WTC11 (cell line): ENCODE data around the gene COQ2. TPM values are rescaled to one million over a fixed set of nuclear protein-coding genes. Genes with fewer than 3 reads are reported as not detected.

ENCODE experiments used
- ATAC-seq: fragments of 200-7000 bp; cut with Tn5 transposase; 2 replicates; pipeline ENCODE4 v1.10.0; 2021; ENCODE audit warnings: mild to moderate bottlenecking, moderate library complexity
- CTCF ChIA-PET: fragments of 300-600 bp; sonication (Branson Sonifier 250); formaldehyde crosslinking; loops from one replicate; lab custom pipeline; 2021; ENCODE audit warnings: antibody characterized with exemption; lab: Charles Lee
- POLR2A ChIA-PET: fragments of 350-600 bp; sonication (Branson Sonifier 250); formaldehyde crosslinking; loops from one replicate; lab custom pipeline; 2021; ENCODE audit warnings: antibody characterized with exemption; lab: Charles Lee
- DNase-seq: peaks from one replicate; pipeline ENCODE4 v3.0.0; 2021; ENCODE audit warnings: low spot score
- H3K27ac Mint-ChIP-seq: 2 replicates; pipeline ENCODE4 v1.8.0; 2021; ENCODE audit warnings: mixed read lengths
- H3K27me3 Mint-ChIP-seq: 2 replicates; pipeline ENCODE4 v1.8.0; 2021; ENCODE audit warnings: low read depth, mild to moderate bottlenecking, moderate library complexity, mixed read lengths
- H3K36me3 Mint-ChIP-seq: 2 replicates; pipeline ENCODE4 v1.8.0; 2021; ENCODE audit warnings: mixed read lengths
- H3K4me1 Mint-ChIP-seq: 2 replicates; pipeline ENCODE4 v1.8.0; 2022; ENCODE audit warnings: mixed read lengths
- H3K4me3 Mint-ChIP-seq: 2 replicates; pipeline ENCODE4 v1.8.0; 2021; ENCODE audit warnings: mild to moderate bottlenecking, moderate library complexity, mixed read lengths
- H3K9me3 Mint-ChIP-seq: 2 replicates; pipeline ENCODE4 v1.8.0; 2021; ENCODE audit warnings: mixed read lengths
- AFF4 ChIP-seq: sonication (generic); formaldehyde crosslinking; IDR thresholded peaks from 2 replicates; pipeline ENCODE4 v1.8.1; 2023; ENCODE audit warnings: mild to moderate bottlenecking, missing genetic modification reagents, borderline replicate concordance
- CREB1 ChIP-seq: sonication (generic); formaldehyde crosslinking; IDR thresholded peaks from 2 replicates; pipeline ENCODE4 v1.8.0; 2023; ENCODE audit warnings: mild to moderate bottlenecking, missing genetic modification reagents
- ESRRA ChIP-seq: sonication (generic); formaldehyde crosslinking; IDR thresholded peaks from 2 replicates; pipeline ENCODE4 v1.8.1; 2022; ENCODE audit warnings: mild to moderate bottlenecking, missing genetic modification reagents, borderline replicate concordance
- FOXJ3 ChIP-seq: sonication (generic); formaldehyde crosslinking; IDR thresholded peaks from 2 replicates; pipeline ENCODE4 v1.9.0; 2021; ENCODE audit warnings: missing genetic modification reagents, mild to moderate bottlenecking, borderline replicate concordance
- GABPB1 ChIP-seq: sonication (generic); formaldehyde crosslinking; IDR thresholded peaks from 2 replicates; pipeline ENCODE4 v1.8.1; 2023; ENCODE audit warnings: mild to moderate bottlenecking, missing genetic modification reagents
- JUN ChIP-seq: sonication (generic); formaldehyde crosslinking; IDR thresholded peaks from 2 replicates; pipeline ENCODE4 v1.8.0; 2023; ENCODE audit warnings: mild to moderate bottlenecking, missing genetic modification reagents
- KAT7 ChIP-seq: sonication (generic); formaldehyde crosslinking; IDR thresholded peaks from 2 replicates; pipeline ENCODE4 v1.8.1; 2023; ENCODE audit warnings: missing genetic modification reagents, mild to moderate bottlenecking, borderline replicate concordance
- NFATC4 ChIP-seq: fragments of 250-450 bp; sonication (Bioruptor Pico); IDR thresholded peaks from 2 replicates; pipeline ENCODE4 v1.9.0; 2021; ENCODE audit warnings: mild to moderate bottlenecking
- RORB ChIP-seq: fragments of 250-450 bp; sonication (Bioruptor Pico); IDR thresholded peaks from 2 replicates; pipeline ENCODE4 v1.9.0; 2021; ENCODE audit warnings: mild to moderate bottlenecking
- SMAD4 ChIP-seq: sonication (generic); formaldehyde crosslinking; IDR thresholded peaks from 2 replicates; pipeline ENCODE4 v1.8.0; 2022; ENCODE audit warnings: mild to moderate bottlenecking, missing genetic modification reagents
- TEAD4 ChIP-seq: sonication (generic); formaldehyde crosslinking; IDR thresholded peaks from 2 replicates; pipeline ENCODE4 v1.8.0; 2022; ENCODE audit warnings: mild to moderate bottlenecking, missing genetic modification reagents
- ZNF263 ChIP-seq: sonication (generic); formaldehyde crosslinking; IDR thresholded peaks from 2 replicates; pipeline ENCODE4 v1.8.1; 2022; ENCODE audit warnings: low read depth, mild to moderate bottlenecking, moderate library complexity, missing genetic modification reagents
- ZNF281 ChIP-seq: sonication (generic); formaldehyde crosslinking; IDR thresholded peaks from 2 replicates; pipeline ENCODE4 v1.8.0; 2023; ENCODE audit warnings: mild to moderate bottlenecking, missing genetic modification reagents
- ZNF317 ChIP-seq: sonication (generic); formaldehyde crosslinking; IDR thresholded peaks from 2 replicates; pipeline ENCODE4 v1.8.1; 2023; ENCODE audit warnings: low read depth, mild to moderate bottlenecking, moderate library complexity, missing genetic modification reagents, borderline replicate concordance
- ZNF671 ChIP-seq: fragments of 250-450 bp; sonication (Bioruptor Pico); IDR thresholded peaks from 2 replicates; pipeline ENCODE4 v1.8.0; 2021; ENCODE audit warnings: mild to moderate bottlenecking
- total RNA-seq: library from RNA; stranded (reverse); gene quantifications from 3 replicates; pipeline ENCODE4 v1.2.3, GENCODE V29; 2021
- TF ChIP-seq, protein P1 (sequence below): sonication (generic); formaldehyde crosslinking; IDR thresholded peaks from 2 replicates; pipeline ENCODE4 v1.8.1; 2023; ENCODE audit warnings: mild to moderate bottlenecking, missing genetic modification reagents
- TF ChIP-seq, protein P2 (sequence below): fragments of 250-450 bp; sonication (Bioruptor Pico); IDR thresholded peaks from 2 replicates; pipeline ENCODE4 v1.9.0; 2021; ENCODE audit warnings: mild to moderate bottlenecking
- TF ChIP-seq, protein P3 (sequence below): sonication (generic); formaldehyde crosslinking; IDR thresholded peaks from 2 replicates; pipeline ENCODE4 v1.8.0; 2022; ENCODE audit warnings: mild to moderate bottlenecking, missing genetic modification reagents

Gene COQ2
- total RNA-seq, 1 experiment from 2014 or later, result 21.6 TPM

DNA sequence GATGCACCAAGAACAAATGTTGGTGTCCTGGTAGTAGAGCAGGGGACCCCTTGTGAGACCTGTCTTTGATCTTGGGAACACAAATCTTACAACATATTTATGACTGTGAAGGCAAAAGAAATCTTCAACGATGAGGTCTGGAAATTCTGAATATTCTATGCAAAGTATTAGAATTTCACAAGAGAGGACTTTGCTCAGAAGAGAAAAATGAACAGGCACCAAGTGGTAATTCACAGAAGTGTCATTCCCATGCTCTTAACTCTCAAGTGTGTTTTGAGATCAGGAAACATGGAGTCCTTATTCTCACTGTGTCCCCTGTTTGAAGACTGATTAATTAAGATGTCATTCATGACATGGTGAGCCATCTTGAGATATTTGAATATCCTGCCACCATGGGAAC, 52.5 kb downstream of the COQ2 start:
- TF ChIP-seq, protein P1, sequence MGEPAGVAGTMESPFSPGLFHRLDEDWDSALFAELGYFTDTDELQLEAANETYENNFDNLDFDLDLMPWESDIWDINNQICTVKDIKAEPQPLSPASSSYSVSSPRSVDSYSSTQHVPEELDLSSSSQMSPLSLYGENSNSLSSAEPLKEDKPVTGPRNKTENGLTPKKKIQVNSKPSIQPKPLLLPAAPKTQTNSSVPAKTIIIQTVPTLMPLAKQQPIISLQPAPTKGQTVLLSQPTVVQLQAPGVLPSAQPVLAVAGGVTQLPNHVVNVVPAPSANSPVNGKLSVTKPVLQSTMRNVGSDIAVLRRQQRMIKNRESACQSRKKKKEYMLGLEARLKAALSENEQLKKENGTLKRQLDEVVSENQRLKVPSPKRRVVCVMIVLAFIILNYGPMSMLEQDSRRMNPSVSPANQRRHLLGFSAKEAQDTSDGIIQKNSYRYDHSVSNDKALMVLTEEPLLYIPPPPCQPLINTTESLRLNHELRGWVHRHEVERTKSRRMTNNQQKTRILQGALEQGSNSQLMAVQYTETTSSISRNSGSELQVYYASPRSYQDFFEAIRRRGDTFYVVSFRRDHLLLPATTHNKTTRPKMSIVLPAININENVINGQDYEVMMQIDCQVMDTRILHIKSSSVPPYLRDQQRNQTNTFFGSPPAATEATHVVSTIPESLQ (CRISPR knock-in tag), result no peak
- TF ChIP-seq ZNF317 (CRISPR knock-in tag) (no peak), KAT7 (CRISPR knock-in tag) (no peak), ZNF281 (CRISPR knock-in tag) (no peak), ZNF263 (CRISPR knock-in tag) (no peak), SMAD4 (CRISPR knock-in tag) (no peak), ESRRA (CRISPR knock-in tag) (no peak), AFF4 (CRISPR knock-in tag) (no peak), GABPB1 (no peak), ZNF671 (CRISPR knock-in tag) (no peak)
- H3K27me3 Mint-ChIP-seq, result no peaks in the 10 kb centered on the region; the same call in 1 of the 2 replicates
- H3K27ac Mint-ChIP-seq, result no peak overlapping the region
- ChIA-PET CTCF (no interaction called here), POLR2A (no interaction called here)
- H3K36me3 Mint-ChIP-seq, result no peaks in the 10 kb centered on the region
- H3K4me3 Mint-ChIP-seq, result no peak overlapping the region
- no peaks in the 10 kb centered on the region for H3K9me3 Mint-ChIP-seq
- peaks cover 12% of the 10 kb centered on the region for H3K4me1 Mint-ChIP-seq
- ATAC-seq (no peak), DNase-seq (no peak)

GRCh38 chr4:83231620-83232076, 53.0 kb downstream of the COQ2 start:
- H3K9me3 Mint-ChIP-seq, result no peaks in the 10 kb centered on the region
- no peak overlapping the region for H3K4me3 Mint-ChIP-seq
- peaks cover 11% of the 10 kb centered on the region for H3K4me1 Mint-ChIP-seq
- no peaks in the 10 kb centered on the region; the same call in 1 of the 2 replicates for H3K27me3 Mint-ChIP-seq
- ATAC-seq, result no peak
- no peaks in the 10 kb centered on the region for H3K36me3 Mint-ChIP-seq
- no peak overlapping the region for H3K27ac Mint-ChIP-seq
- POLR2A ChIA-PET, result no interaction called here
- DNase-seq, result no peak
- TF ChIP-seq CREB1 (CRISPR knock-in tag) (no peak), FOXJ3 (CRISPR knock-in tag) (no peak)
- CTCF ChIA-PET, result no interaction called here

- Mint-ChIP-seq H3K36me3 (no peaks in the 10 kb centered on the region), H3K27ac (no peak overlapping the region), H3K9me3 (no peaks in the 10 kb centered on the region), H3K4me1 (peaks cover 6% of the 10 kb centered on the region; the same call in 1 of the 2 replicates), H3K27me3 (no peaks in the 10 kb centered on the region; the same call in 1 of the 2 replicates), H3K4me3 (no peak overlapping the region)
- CTCF ChIA-PET, result no interaction called here
- no peak for ATAC-seq
- DNase-seq, result no peak
- POLR2A ChIA-PET, result no interaction called here
- TF ChIP-seq NFATC4 (CRISPR knock-in tag) (no peak), TEAD4 (CRISPR knock-in tag) (no peak), RORB (CRISPR knock-in tag) (no peak), JUN (CRISPR knock-in tag) (no peak)
- TF ChIP-seq, protein P2, sequence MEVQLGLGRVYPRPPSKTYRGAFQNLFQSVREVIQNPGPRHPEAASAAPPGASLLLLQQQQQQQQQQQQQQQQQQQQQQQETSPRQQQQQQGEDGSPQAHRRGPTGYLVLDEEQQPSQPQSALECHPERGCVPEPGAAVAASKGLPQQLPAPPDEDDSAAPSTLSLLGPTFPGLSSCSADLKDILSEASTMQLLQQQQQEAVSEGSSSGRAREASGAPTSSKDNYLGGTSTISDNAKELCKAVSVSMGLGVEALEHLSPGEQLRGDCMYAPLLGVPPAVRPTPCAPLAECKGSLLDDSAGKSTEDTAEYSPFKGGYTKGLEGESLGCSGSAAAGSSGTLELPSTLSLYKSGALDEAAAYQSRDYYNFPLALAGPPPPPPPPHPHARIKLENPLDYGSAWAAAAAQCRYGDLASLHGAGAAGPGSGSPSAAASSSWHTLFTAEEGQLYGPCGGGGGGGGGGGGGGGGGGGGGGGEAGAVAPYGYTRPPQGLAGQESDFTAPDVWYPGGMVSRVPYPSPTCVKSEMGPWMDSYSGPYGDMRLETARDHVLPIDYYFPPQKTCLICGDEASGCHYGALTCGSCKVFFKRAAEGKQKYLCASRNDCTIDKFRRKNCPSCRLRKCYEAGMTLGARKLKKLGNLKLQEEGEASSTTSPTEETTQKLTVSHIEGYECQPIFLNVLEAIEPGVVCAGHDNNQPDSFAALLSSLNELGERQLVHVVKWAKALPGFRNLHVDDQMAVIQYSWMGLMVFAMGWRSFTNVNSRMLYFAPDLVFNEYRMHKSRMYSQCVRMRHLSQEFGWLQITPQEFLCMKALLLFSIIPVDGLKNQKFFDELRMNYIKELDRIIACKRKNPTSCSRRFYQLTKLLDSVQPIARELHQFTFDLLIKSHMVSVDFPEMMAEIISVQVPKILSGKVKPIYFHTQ (CRISPR knock-in tag), result no peak
- TF ChIP-seq, protein P3, sequence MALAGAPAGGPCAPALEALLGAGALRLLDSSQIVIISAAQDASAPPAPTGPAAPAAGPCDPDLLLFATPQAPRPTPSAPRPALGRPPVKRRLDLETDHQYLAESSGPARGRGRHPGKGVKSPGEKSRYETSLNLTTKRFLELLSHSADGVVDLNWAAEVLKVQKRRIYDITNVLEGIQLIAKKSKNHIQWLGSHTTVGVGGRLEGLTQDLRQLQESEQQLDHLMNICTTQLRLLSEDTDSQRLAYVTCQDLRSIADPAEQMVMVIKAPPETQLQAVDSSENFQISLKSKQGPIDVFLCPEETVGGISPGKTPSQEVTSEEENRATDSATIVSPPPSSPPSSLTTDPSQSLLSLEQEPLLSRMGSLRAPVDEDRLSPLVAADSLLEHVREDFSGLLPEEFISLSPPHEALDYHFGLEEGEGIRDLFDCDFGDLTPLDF (CRISPR knock-in tag), result no peak
Measured at GRCh38 chr4:83230928-83231327, 53.7 kb downstream of the COQ2 start.
